DMS153 treated with DMSO at 0.1 percent for 48 hours (cell line): ENCODE results near the gene ZNF569.
"Not testable (repeated sequence)": the region's sequence is repeated elsewhere in the genome, so short reads cannot be mapped to it uniquely, and the experiment has no call there.

Source experiments
- DNase-seq: peaks from one replicate; lab custom pipeline; 2025; ENCODE audit not compliant: unreplicated experiment; lab: John Stamatoyannopoulos, UW

Gene ZNF569

GRCh38 chr19:37403403-37403802 lies 63.8 kb downstream of the ZNF569 start:
- no peak for DNase-seq

DNA sequence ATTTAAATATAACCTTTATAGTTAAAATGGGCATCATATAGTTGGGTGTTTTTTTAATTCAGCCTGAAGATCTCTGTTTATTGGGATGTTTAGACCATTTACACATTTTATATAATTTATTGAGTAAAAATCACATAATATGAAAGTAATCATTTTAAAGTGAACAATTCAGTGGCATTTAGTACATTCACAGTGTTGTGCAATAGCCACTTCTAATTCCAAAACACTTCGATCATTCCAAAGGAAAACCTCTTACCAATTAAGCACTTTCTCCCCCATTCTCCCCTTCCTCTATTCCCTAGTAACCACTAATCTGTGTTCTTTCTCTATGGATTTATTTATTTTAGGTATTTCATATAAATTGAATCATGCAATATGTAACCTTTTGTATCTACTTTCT lies 66.2 kb downstream of the ZNF569 start:
- DNase-seq: no peak

- not testable (repeated sequence) for DNase-seq
Measured at GRCh38 chr19:37391399-37391798, 75.8 kb downstream of the ZNF569 start.

GRCh38 chr19:37389234-37389633 lies 78.0 kb downstream of the ZNF569 start:
- DNase-seq: no peak

- peak; percentile 87 for DNase-seq
Measured at GRCh38 chr19:37370880-37371661, 96.2 kb downstream of the ZNF569 start, which contains the start of gene ZNF527. TSS of gene ZNF527 (plus strand) at chr19:37371099. CDS start at chr19:37374199, 3,100 bp downstream.

DNA sequence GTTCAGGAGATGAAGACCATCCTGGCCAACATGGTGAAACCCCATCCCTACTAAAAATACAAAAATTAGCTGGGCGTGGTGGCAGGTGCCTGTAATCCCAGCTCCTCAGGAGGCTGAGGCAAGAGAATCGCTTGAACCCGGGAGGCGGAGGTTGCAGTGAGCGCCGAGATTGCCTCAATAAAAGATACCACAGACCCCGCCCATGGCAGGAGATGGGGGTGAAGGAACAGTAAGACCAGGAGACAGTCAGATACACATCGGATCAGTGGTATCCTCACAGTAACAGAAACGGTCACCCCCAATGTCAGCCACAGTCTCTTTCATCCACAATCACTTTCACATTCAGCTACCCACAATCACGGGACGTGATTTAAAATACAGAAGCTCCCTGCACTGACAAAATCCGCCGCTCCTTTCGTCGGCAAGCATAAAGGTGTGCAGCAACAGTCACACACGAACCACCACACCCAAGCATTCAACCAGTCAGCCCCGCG lies 96.8 kb downstream of the ZNF569 start:
- DNase-seq: not testable (repeated sequence)

- DNase-seq: no peak
Measured at GRCh38 chr19:37362733-37363132, 104.5 kb downstream of the ZNF569 start.

DNA sequence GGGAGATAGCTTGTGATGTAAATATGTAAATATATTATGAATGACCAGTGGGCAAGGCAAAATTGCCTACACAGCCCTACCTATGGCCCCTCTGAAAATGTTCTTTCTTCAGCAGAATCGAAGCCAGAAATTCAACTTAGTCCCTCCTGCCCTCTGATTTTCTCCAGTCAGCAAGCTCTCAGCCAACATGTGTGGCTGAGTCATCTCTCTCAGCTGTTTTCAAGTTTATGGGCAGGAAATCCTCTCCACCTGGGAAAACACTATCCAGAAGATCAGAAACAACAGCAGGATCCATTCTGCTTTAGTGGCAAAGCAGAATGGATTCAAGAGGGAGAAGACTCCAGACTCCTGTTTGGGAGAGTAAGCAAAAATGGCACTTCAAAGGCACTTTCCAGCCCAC lies 105.2 kb downstream of the ZNF569 start:
- DNase-seq: no peak
